Tibial nerve (tissue), 4 donors: ENCODE results near the gene TNFSF13B. TPM values are rescaled to one million over a fixed set of nuclear protein-coding genes. Genes with fewer than 3 reads are reported as not detected.
"Not testable (repeated sequence)": the region's sequence is repeated elsewhere in the genome, so short reads cannot be mapped to it uniquely, and the experiment has no call there.

Experiments used
- DNase-seq, 2 donors: peaks; one replicate each; pipeline ENCODE4 v3.0.0-alpha.2; 2019; ENCODE audit warnings: low spot score in 2 of 2
- H3K27ac ChIP-seq, 4 donors: fragments of 200-600 bp; sonication (generic) in 3 of 4; one replicate each; pipeline ENCODE4 v1.5.1; 2017 to 2019; ENCODE audit warnings: mild to moderate bottlenecking in 1 of 4
- H3K27me3 ChIP-seq, 2 donors: fragments of 200-600 bp; sonication (generic) in 1 of 2; one replicate each; pipeline versions ENCODE4 v1.5.1 to v1.6.0; 2017 to 2019
- H3K36me3 ChIP-seq, 3 donors: fragments of 200-600 bp; sonication (generic); one replicate each; pipeline ENCODE4 v1.5.1; 2018 to 2019
- H3K4me1 ChIP-seq, 4 donors: fragments of 200-600 bp; sonication (generic) in 3 of 4; one replicate each; pipeline ENCODE4 v1.5.1; 2017 to 2019
- H3K4me3 ChIP-seq, 4 donors: fragments of 200-600 bp; sonication (generic) in 3 of 4; one replicate each; pipeline ENCODE4 v1.5.1; 2017 to 2019; ENCODE audit warnings: mild to moderate bottlenecking in 1 of 4, moderate library complexity in 1 of 4
- H3K9me3 ChIP-seq, 4 donors: fragments of 200-600 bp; sonication (generic) in 3 of 4; one replicate each; pipeline ENCODE4 v1.5.1; 2017 to 2019
- CTCF ChIP-seq, 5 experiments: fragments of 200-600 bp in 3 of 5; fragments of 450-650 bp in 2 of 5; sonication (generic) in 3 of 5; IDR thresholded peaks; one replicate each; pipeline ENCODE4 v1.5.1; 2016 to 2019; ENCODE audit warnings: antibody characterized with exemption in 5 of 5, mild to moderate bottlenecking in 3 of 5, moderate library complexity in 2 of 5
- EP300 ChIP-seq, 2 donors: sonication (generic); formaldehyde crosslinking; IDR thresholded peaks; one replicate each; pipeline ENCODE4 v1.6.1; 2017; ENCODE audit warnings: antibody characterized with exemption in 2 of 2, mild to moderate bottlenecking in 1 of 2
- POLR2A ChIP-seq, 2 donors: fragments of 450-650 bp; IDR thresholded peaks; one replicate each; pipeline ENCODE4 v1.6.1; 2017; ENCODE audit warnings: antibody characterized with exemption in 2 of 2, mild to moderate bottlenecking in 2 of 2, moderate library complexity in 2 of 2
- WGBS, 2 donors: methylation state at CpG; one replicate each; pipeline ENCODE4 v1.1.5; 2018; 5-methylcytosine and 5-hydroxymethylcytosine counted together
- total RNA-seq, 4 donors: library from RNA; depleted of rRNA; stranded (reverse); fragments of >200 nt; gene quantifications; one replicate each; pipeline ENCODE4 v1.1.0, GENCODE V29; 2016

The TNFSF13B gene
- total RNA-seq, 4 donors from 2014 or later: 0.44 to 6.7 (median 1.6) TPM

GRCh38 chr13:108263621-108264355 lies 5.7 kb upstream of the TNFSF13B start:
- Histone ChIP-seq H3K4me3 (no peak overlapping the region), H3K27ac (no peak overlapping the region), H3K36me3 (no peaks in the 10 kb centered on the region), H3K9me3 (no peaks in the 10 kb centered on the region), H3K27me3 (no peaks in the 10 kb centered on the region), H3K4me1 (peaks cover 0 to 2% (median 0%) of the 10 kb centered on the region in 4 donors)
- 93 to 95% methylated on average over 9 of the region's 9 CpGs for WGBS, 2 donors
- no peak for TF ChIP-seq CTCF (IDR thresholded peaks at IDR 0.05)
- TF ChIP-seq EP300 (IDR thresholded peaks at IDR 0.05): no peak
- no peak for TF ChIP-seq POLR2A (IDR thresholded peaks at IDR 0.05)
- DNase-seq: no peak

- WGBS, 2 donors: 53 to 58% methylated on average over 7 to 10 of the region's 10 CpGs
- H3K4me3 ChIP-seq: no peak overlapping the region
- TF ChIP-seq EP300 (IDR thresholded peaks at IDR 0.05) (no peak), CTCF (IDR thresholded peaks at IDR 0.05) (no peak), POLR2A (IDR thresholded peaks at IDR 0.05) (no peak)
- peaks cover 0 to 23% (median 8%) of the 10 kb centered on the region in 4 donors for H3K4me1 ChIP-seq
- H3K9me3 ChIP-seq: no peaks in the 10 kb centered on the region
- no peak for DNase-seq
- peak overlapping the region in 1 of 4 donors; percentile 20 for H3K27ac ChIP-seq
- no peaks in the 10 kb centered on the region for H3K36me3 ChIP-seq
- no peaks in the 10 kb centered on the region for H3K27me3 ChIP-seq
These were observed 3.1 kb upstream of the TNFSF13B start for GRCh38 chr13:108266321-108266990.

- no peak for DNase-seq
- 80 to 89% methylated on average over 4 of the region's 4 CpGs for WGBS, 2 donors
These were observed 2.2 kb upstream of the TNFSF13B start for GRCh38 chr13:108267347-108267746.

DNA sequence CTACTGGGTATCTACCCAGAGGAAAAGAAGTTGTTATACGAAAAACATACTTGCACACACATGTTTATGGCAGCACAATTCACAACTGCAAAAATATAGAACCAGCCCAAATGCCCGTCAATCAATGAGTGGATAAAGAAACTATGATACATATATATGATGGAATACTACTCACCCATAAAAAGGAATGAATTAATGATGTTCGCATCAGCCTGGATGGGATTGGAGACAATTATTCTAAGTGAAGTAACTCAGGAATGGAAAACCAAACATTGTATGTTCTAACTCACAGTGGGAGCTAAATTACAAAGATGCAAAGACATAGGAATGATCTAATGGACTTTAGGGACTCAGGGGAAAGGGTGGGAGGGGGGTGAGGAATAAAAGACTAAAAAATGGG lies 1.7 kb upstream of the TNFSF13B start:
- not testable (repeated sequence) for H3K27me3 ChIP-seq, H3K9me3 ChIP-seq, H3K27ac ChIP-seq, H3K36me3 ChIP-seq, DNase-seq, H3K4me3 ChIP-seq
- 95 to 98% methylated on average over 3 of the region's 3 CpGs for WGBS, 2 donors
- H3K4me1 ChIP-seq: peaks cover 0 to 26% (median 10%) of the 10 kb centered on the region in 4 donors

More at GRCh38 chr13:108267347-108267746, 2.2 kb upstream of the TNFSF13B start:
- Histone ChIP-seq H3K9me3 (no peaks in the 10 kb centered on the region), H3K4me3 (no peak overlapping the region), H3K27me3 (no peaks in the 10 kb centered on the region), H3K36me3 (no peaks in the 10 kb centered on the region), H3K27ac (no peak overlapping the region), H3K4me1 (peaks cover 0 to 26% (median 10%) of the 10 kb centered on the region in 4 donors)
- TF ChIP-seq EP300 (IDR thresholded peaks at IDR 0.05) (no peak), CTCF (IDR thresholded peaks at IDR 0.05) (no peak), POLR2A (IDR thresholded peaks at IDR 0.05) (no peak)

- 79 to 88% methylated on average over 4 of the region's 4 CpGs for WGBS, 2 donors
These were observed 929 bp upstream of the TNFSF13B start for GRCh38 chr13:108268466-108269112.

More at GRCh38 chr13:108268466-108269112, 929 bp upstream of the TNFSF13B start:
- Histone ChIP-seq H3K4me3 (no peak overlapping the region), H3K9me3 (no peaks in the 10 kb centered on the region), H3K36me3 (no peaks in the 10 kb centered on the region), H3K4me1 (peaks cover 0 to 29% (median 10%) of the 10 kb centered on the region in 4 donors), H3K27ac (peak overlapping the region in 1 of 4 donors; percentile 79), H3K27me3 (no peaks in the 10 kb centered on the region)
- TF ChIP-seq EP300 (IDR thresholded peaks at IDR 0.05): no peak
- DNase-seq: no peak
